ENCODE data around the gene BCAS3. TPM values are rescaled to one million over a fixed set of nuclear protein-coding genes. Genes with fewer than 3 reads are reported as not detected.

The BCAS3 gene
- polyA plus RNA-seq, 1 donor from 2014 or later: 21.6 TPM

GRCh38 chr17:60745544-60745943, 67.9 kb downstream of the BCAS3 start:
- Histone ChIP-seq H4K20me1 (ENCODE audit: insufficient read depth) (no peaks in the 10 kb centered on the region), H3K27me3 (ENCODE audit: insufficient read depth, low read depth, low read length) (no peaks in the 10 kb centered on the region), H3K4me2 (ENCODE audit: low read length) (no peak overlapping the region), H3K36me3 (ENCODE audit: insufficient read depth, low read length) (no peaks in the 10 kb centered on the region), H3F3A (ENCODE audit: insufficient read depth, low read length, poor library complexity, severe bottlenecking) (no peaks in the 10 kb centered on the region), H3K9me3 (ENCODE audit: low read length) (no peaks in the 10 kb centered on the region), H2AFZ (ENCODE audit: low read depth, low read length) (no peak overlapping the region), H3K4me3 (ENCODE audit: low read length) (no peak overlapping the region), H3K27ac (ENCODE audit: low read length) (no peak overlapping the region), H3K9ac (ENCODE audit: low read length) (no peak overlapping the region), H3K79me2 (replicated peaks; ENCODE audit: insufficient read depth, low read length) (no peaks in the 10 kb centered on the region), H3K9me2 (ENCODE audit: insufficient read depth, low read length) (no peaks in the 10 kb centered on the region)
- no peak for TF ChIP-seq MXI1 (conservative IDR thresholded peaks at IDR 0.05; ENCODE audit: poor library complexity, severe bottlenecking)
- TF ChIP-seq CTCF (IDR thresholded peaks at IDR 0.05; ENCODE audit: poor library complexity, severe bottlenecking): peak; percentile 56
- peak; percentile 61 for TF ChIP-seq RAD21 (conservative IDR thresholded peaks at IDR 0.05)
- no peak for TF ChIP-seq POLR2AphosphoS5 (IDR thresholded peaks at IDR 0.05)

GRCh38 chr17:60747069-60747808, 69.6 kb downstream of the BCAS3 start:
- Histone ChIP-seq H3K9me3 (ENCODE audit: low read length) (no peaks in the 10 kb centered on the region), H4K20me1 (ENCODE audit: insufficient read depth) (no peaks in the 10 kb centered on the region), H3K27me3 (ENCODE audit: insufficient read depth, low read depth, low read length) (no peaks in the 10 kb centered on the region), H3K9ac (ENCODE audit: low read length) (no peak overlapping the region), H3K4me3 (ENCODE audit: low read length) (no peak overlapping the region), H3K36me3 (ENCODE audit: insufficient read depth, low read length) (no peaks in the 10 kb centered on the region), H3K79me2 (replicated peaks; ENCODE audit: insufficient read depth, low read length) (no peaks in the 10 kb centered on the region), H3F3A (ENCODE audit: insufficient read depth, low read length, poor library complexity, severe bottlenecking) (no peaks in the 10 kb centered on the region), H3K9me2 (ENCODE audit: insufficient read depth, low read length) (no peaks in the 10 kb centered on the region), H3K27ac (ENCODE audit: low read length) (no peak overlapping the region), H2AFZ (ENCODE audit: low read depth, low read length) (no peak overlapping the region), H3K4me2 (ENCODE audit: low read length) (no peak overlapping the region)
- TF ChIP-seq TAF1 (IDR thresholded peaks at IDR 0.05; ENCODE audit: low read depth) (no peak), REST (IDR thresholded peaks at IDR 0.05; ENCODE audit: borderline replicate concordance) (no peak), CTCF (IDR thresholded peaks at IDR 0.05; ENCODE audit: poor library complexity, severe bottlenecking) (no peak), MXI1 (conservative IDR thresholded peaks at IDR 0.05; ENCODE audit: poor library complexity, severe bottlenecking) (no peak), SMC3 (conservative IDR thresholded peaks at IDR 0.05; ENCODE audit: poor library complexity) (no peak), POLR2AphosphoS5 (IDR thresholded peaks at IDR 0.05) (no peak), RAD21 (conservative IDR thresholded peaks at IDR 0.05) (no peak), EZH2 (IDR thresholded peaks at IDR 0.05; ENCODE audit: borderline replicate concordance, insufficient read depth, low read length, poor library complexity, severe bottlenecking) (no peak), EP300 (conservative IDR thresholded peaks at IDR 0.05; ENCODE audit: poor library complexity, severe bottlenecking) (no peak)
